ENCODE measurements around the gene NTS. TPM values are rescaled to one million over a fixed set of nuclear protein-coding genes. Genes with fewer than 3 reads are reported as not detected.

The NTS gene
- total and polyA plus RNA-seq, 10 of the 15 experiments (the other 5 are each of a cell fraction or from before 2014, with no cell fraction given): 0.05 to 0.11 TPM; not detected in 8

DNA sequence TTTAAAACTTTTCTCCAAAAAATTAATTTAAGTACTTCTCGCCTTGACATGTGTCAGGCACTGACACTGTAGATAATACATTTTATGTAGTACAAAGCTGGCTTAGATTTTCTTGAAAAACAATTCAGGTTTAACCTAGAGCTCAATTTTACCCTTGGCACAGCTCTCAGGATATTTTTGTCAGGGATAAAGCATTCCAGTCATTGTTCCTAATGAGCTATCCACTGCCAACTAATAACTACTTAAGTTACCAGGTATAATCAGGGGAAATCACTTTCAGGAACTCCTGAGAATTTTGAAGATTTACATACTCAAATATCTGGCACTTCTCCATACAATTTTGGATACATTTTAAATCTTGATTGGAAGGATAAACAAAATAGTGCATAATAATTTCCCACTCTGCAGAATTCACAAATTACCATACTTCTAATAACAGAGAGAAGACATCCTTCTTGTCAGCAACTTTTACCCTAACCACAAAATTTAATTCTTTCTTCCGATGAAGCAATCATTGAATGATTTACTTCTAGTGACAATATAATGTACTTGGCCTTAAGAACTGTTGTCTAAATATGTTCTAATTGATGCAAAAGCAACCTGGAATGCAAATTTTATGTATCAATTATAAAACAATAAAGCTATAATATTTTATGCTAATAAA, 42.6 kb upstream of the NTS start:
- intact Hi-C loops (cut with micrococcal nuclease; ENCODE audit: unreplicated experiment): no loop called here
- RAD21 ChIA-PET (ENCODE audit: unreplicated experiment): no interaction called here

More for the DNA sequence above, 42.6 kb upstream of the NTS start:
- CTCF ChIA-PET: no interaction called here
- POLR2A ChIA-PET: no interaction called here
- SMC1A ChIA-PET (ENCODE audit: uncharacterized antibody, unreplicated experiment): interaction anchor here (0.7 kb wide), 1 partner anchor 312 kb away, joined by 3 read pairs; no protein-coding TSS in a partner anchor
- FAIRE-seq (no peak), DNase-seq (ENCODE audit: low read depth, low spot score) (no peak), ATAC-seq (no peak)
- no peaks in the 10 kb centered on the region for H3K4me1 ChIP-seq (ENCODE audit: control insufficient read depth, insufficient read depth, low read length)
- no peak overlapping the region for H3K27ac ChIP-seq (ENCODE audit: control insufficient read depth, insufficient read depth)
- in situ Hi-C loops (cut with MboI): no loop called here
- H3K9ac ChIP-seq (ENCODE audit: control insufficient read depth, insufficient read depth, low read length): no peak overlapping the region
- H3K4me2 ChIP-seq (ENCODE audit: control insufficient read depth, insufficient read depth): no peak overlapping the region
- H3K79me2 ChIP-seq (ENCODE audit: control insufficient read depth, insufficient read depth, low read length): no peaks in the 10 kb centered on the region
- no peaks in the 10 kb centered on the region for H3K27me3 ChIP-seq (replicated peaks in 1 of 2; ENCODE audit: control insufficient read depth in 2 of 2, insufficient read depth in 2 of 2, low read length in 1 of 2)
- H2AFZ ChIP-seq (ENCODE audit: control insufficient read depth, low read depth, low read length): no peak overlapping the region
- H3K4me3 ChIP-seq: no peak overlapping the region
- no TSS peak for BruUV-seq (replicated peaks)
- H3K36me3 ChIP-seq (ENCODE audit: control insufficient read depth in 2 of 2, insufficient read depth in 2 of 2, low read length in 1 of 2): no peaks in the 10 kb centered on the region
- H3K9me3 ChIP-seq (replicated peaks; ENCODE audit: control insufficient read depth, insufficient read depth, low read length): no peaks in the 10 kb centered on the region
- WGBS (ENCODE audit: insufficient coverage, insufficient replicate concordance, low lambda C conversion rate, missing lambda C conversion rate): 15% methylated on average over 2 of the region's 2 CpGs
- TF ChIP-seq, protein P1, sequence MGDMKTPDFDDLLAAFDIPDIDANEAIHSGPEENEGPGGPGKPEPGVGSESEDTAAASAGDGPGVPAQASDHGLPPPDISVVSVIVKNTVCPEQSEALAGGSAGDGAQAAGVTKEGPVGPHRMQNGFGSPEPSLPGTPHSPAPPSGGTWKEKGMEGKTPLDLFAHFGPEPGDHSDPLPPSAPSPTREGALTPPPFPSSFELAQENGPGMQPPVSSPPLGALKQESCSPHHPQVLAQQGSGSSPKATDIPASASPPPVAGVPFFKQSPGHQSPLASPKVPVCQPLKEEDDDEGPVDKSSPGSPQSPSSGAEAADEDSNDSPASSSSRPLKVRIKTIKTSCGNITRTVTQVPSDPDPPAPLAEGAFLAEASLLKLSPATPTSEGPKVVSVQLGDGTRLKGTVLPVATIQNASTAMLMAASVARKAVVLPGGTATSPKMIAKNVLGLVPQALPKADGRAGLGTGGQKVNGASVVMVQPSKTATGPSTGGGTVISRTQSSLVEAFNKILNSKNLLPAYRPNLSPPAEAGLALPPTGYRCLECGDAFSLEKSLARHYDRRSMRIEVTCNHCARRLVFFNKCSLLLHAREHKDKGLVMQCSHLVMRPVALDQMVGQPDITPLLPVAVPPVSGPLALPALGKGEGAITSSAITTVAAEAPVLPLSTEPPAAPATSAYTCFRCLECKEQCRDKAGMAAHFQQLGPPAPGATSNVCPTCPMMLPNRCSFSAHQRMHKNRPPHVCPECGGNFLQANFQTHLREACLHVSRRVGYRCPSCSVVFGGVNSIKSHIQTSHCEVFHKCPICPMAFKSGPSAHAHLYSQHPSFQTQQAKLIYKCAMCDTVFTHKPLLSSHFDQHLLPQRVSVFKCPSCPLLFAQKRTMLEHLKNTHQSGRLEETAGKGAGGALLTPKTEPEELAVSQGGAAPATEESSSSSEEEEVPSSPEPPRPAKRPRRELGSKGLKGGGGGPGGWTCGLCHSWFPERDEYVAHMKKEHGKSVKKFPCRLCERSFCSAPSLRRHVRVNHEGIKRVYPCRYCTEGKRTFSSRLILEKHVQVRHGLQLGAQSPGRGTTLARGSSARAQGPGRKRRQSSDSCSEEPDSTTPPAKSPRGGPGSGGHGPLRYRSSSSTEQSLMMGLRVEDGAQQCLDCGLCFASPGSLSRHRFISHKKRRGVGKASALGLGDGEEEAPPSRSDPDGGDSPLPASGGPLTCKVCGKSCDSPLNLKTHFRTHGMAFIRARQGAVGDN (IDR thresholded peaks at IDR 0.05): no peak
- TF ChIP-seq CBFB (IDR thresholded peaks at IDR 0.05; ENCODE audit: low read depth) (no peak), PAX5 (IDR thresholded peaks at IDR 0.05; ENCODE audit: borderline replicate concordance, low read depth, low read length) (no peak), ETV6 (conservative IDR thresholded peaks at IDR 0.05 in 1 of 2, IDR thresholded peaks at IDR 0.05 in 1 of 2; ENCODE audit: borderline replicate concordance in 1 of 2, low read depth in 1 of 2) (no peak), NR2F1 (conservative IDR thresholded peaks at IDR 0.05) (no peak), SREBF1 (IDR thresholded peaks at IDR 0.05; ENCODE audit: low read length) (no peak), ASH2L (IDR thresholded peaks at IDR 0.05; ENCODE audit: borderline replicate concordance, low read depth) (no peak), FOXK2 (IDR thresholded peaks at IDR 0.05) (no peak), NR2C2 (IDR thresholded peaks at IDR 0.05; ENCODE audit: borderline replicate concordance, control insufficient read depth, insufficient read length, low read depth) (no peak), TARDBP (IDR thresholded peaks at IDR 0.05; ENCODE audit: borderline replicate concordance) (no peak), BHLHE40 (IDR thresholded peaks at IDR 0.05; ENCODE audit: borderline replicate concordance in 1 of 2, low read depth in 2 of 2, low read length in 1 of 2) (no peak)
- TF ChIP-seq, protein P2, sequence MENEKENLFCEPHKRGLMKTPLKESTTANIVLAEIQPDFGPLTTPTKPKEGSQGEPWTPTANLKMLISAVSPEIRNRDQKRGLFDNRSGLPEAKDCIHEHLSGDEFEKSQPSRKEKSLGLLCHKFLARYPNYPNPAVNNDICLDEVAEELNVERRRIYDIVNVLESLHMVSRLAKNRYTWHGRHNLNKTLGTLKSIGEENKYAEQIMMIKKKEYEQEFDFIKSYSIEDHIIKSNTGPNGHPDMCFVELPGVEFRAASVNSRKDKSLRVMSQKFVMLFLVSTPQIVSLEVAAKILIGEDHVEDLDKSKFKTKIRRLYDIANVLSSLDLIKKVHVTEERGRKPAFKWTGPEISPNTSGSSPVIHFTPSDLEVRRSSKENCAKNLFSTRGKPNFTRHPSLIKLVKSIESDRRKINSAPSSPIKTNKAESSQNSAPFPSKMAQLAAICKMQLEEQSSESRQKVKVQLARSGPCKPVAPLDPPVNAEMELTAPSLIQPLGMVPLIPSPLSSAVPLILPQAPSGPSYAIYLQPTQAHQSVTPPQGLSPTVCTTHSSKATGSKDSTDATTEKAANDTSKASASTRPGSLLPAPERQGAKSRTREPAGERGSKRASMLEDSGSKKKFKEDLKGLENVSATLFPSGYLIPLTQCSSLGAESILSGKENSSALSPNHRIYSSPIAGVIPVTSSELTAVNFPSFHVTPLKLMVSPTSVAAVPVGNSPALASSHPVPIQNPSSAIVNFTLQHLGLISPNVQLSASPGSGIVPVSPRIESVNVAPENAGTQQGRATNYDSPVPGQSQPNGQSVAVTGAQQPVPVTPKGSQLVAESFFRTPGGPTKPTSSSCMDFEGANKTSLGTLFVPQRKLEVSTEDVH (IDR thresholded peaks at IDR 0.05; ENCODE audit: low read depth, partially characterized antibody): no peak
- H4K20me1 ChIP-seq (ENCODE audit: control insufficient read depth, insufficient read depth): no peaks in the 10 kb centered on the region

Measured in GM12878 (cell line).